ENCODE data around the gene SUSD4. TPM values are rescaled to one million over a fixed set of nuclear protein-coding genes. Genes with fewer than 3 reads are reported as not detected.

SUSD4 gene
- polyA plus RNA-seq, 1 of the 3 experiments (the other 2 are of a cell fraction) = 0.31 TPM

- Histone ChIP-seq H3K79me2 (ENCODE audit: insufficient read depth) (no peaks in the 10 kb centered on the region), H3K9me3 (no peaks in the 10 kb centered on the region), H2AFZ (ENCODE audit: low read depth) (no peak overlapping the region), H3K4me1 (ENCODE audit: control insufficient read depth in 1 of 2, insufficient read depth in 2 of 2, low read depth in 1 of 2, low read length in 1 of 2) (no peaks in the 10 kb centered on the region), H3K4me3 (ENCODE audit: low read depth in 2 of 2, low read length in 1 of 2) (no peak overlapping the region), H3K27ac (ENCODE audit: low read depth in 2 of 2, low read length in 1 of 2) (no peak overlapping the region), H3K9me2 (no peaks in the 10 kb centered on the region), H3K27me3 (ENCODE audit: insufficient read depth) (no peaks in the 10 kb centered on the region; the same call in 1 of the 2 replicates), H3F3A (replicated peaks; ENCODE audit: insufficient read depth) (no peaks in the 10 kb centered on the region), H4K20me1 (ENCODE audit: insufficient read depth) (no peaks in the 10 kb centered on the region), H3K4me2 (no peak overlapping the region), H3K9ac (no peak overlapping the region), H3K36me3 (replicated peaks in 1 of 2; ENCODE audit: control insufficient read depth in 1 of 2, insufficient read depth in 2 of 2, low read length in 1 of 2) (no peaks in the 10 kb centered on the region)
- no peak for TF ChIP-seq NFIC (IDR thresholded peaks at IDR 0.05; ENCODE audit: borderline replicate concordance)
- TF ChIP-seq GABPA (IDR thresholded peaks at IDR 0.05; ENCODE audit: low read depth) = no peak
- no peak for TF ChIP-seq TEAD4 (IDR thresholded peaks at IDR 0.05; ENCODE audit: borderline replicate concordance, insufficient read depth)
- TF ChIP-seq REST (IDR thresholded peaks at IDR 0.05; ENCODE audit: low read depth, low read length) = no peak
- no peak for TF ChIP-seq ELF1 (IDR thresholded peaks at IDR 0.05)
- no peak for TF ChIP-seq ZBTB33 (IDR thresholded peaks at IDR 0.05; ENCODE audit: borderline replicate concordance, low read depth)
- TF ChIP-seq RAD21 (IDR thresholded peaks at IDR 0.05; ENCODE audit: low read length) = no peak
- no peak for TF ChIP-seq FOXJ3 (CRISPR knock-in tag; IDR thresholded peaks at IDR 0.05)
- no peak for TF ChIP-seq RFX5 (IDR thresholded peaks at IDR 0.05; ENCODE audit: low read length)
- TF ChIP-seq GATA2 (CRISPR knock-in tag; IDR thresholded peaks at IDR 0.05) = no peak
- TF ChIP-seq MEF2A (IDR thresholded peaks at IDR 0.05; ENCODE audit: borderline replicate concordance, low read depth) = no peak
- TF ChIP-seq IRF3 (IDR thresholded peaks at IDR 0.05; ENCODE audit: low read depth, low read length) = no peak
- no peak for TF ChIP-seq SMC3 (IDR thresholded peaks at IDR 0.05; ENCODE audit: low read depth, low read length)
- no peak for TF ChIP-seq FOXM1 (IDR thresholded peaks at IDR 0.05; ENCODE audit: low read depth)
- TF ChIP-seq PBX3 (IDR thresholded peaks at IDR 0.05) = no peak
- no peak for TF ChIP-seq NRF1 (IDR thresholded peaks at IDR 0.05; ENCODE audit: low read depth, low read length)
- TF ChIP-seq SIN3A (IDR thresholded peaks at IDR 0.05; ENCODE audit: borderline replicate concordance, low read depth, low read length) = no peak
- CTCF ChIA-PET = no interaction called here
- POLR2A ChIA-PET = no interaction called here
- 56% methylated on average over 6 of the region's 6 CpGs for WGBS (ENCODE audit: low lambda C conversion rate)
- no peak for DNase-seq
Observed at GRCh38 chr1:223200903-223201302, 163.1 kb downstream of the SUSD4 start.

All from SK-N-SH (cell line).